CD14-positive monocyte (primary cell): ENCODE results near the gene TRAPPC6A. TPM values are rescaled to one million over a fixed set of nuclear protein-coding genes. Genes with fewer than 3 reads are reported as not detected.
A peak's percentile ranks its signal among the peaks of the same experiment; 100 is the strongest.

Experiments used
- DNase-seq, 3 donors: peaks; one replicate each; pipeline ENCODE4 v3.0.0-alpha.2; 2011 to 2022
- H2AFZ ChIP-seq: 2 replicates; pipeline ENCODE4 v1.6.0; 2012; ENCODE audit warnings: mild to moderate bottlenecking, low read depth, low read length, inconsistent platforms; ENCODE audit not compliant: insufficient read depth, poor library complexity, severe bottlenecking
- H3K27ac ChIP-seq, 2 donors: 1 replicate in 1 of 2; 2 replicates in 1 of 2; pipeline ENCODE4 v1.5.1; 2012 to 2013; ENCODE audit warnings: low read length in 2 of 2, control low read depth in 1 of 2, inconsistent platforms in 1 of 2, low read depth in 1 of 2, mild to moderate bottlenecking in 1 of 2
- H3K27me3 ChIP-seq, 2 donors: one replicate each; pipeline versions ENCODE4 v1.6.0 to v1.6.1; 2011 to 2013; ENCODE audit warnings: low read length in 2 of 2; ENCODE audit not compliant: control insufficient read depth in 2 of 2, insufficient read depth in 2 of 2
- H3K36me3 ChIP-seq, 2 donors: replicated peaks in 1 of 2; 1 replicate in 1 of 2; 2 replicates in 1 of 2; pipeline versions ENCODE4 v1.5.1 to v1.6.1; 2012 to 2013; ENCODE audit warnings: low read length in 2 of 2, control low read depth in 1 of 2, inconsistent platforms in 1 of 2, mild to moderate bottlenecking in 1 of 2; ENCODE audit not compliant: insufficient read depth in 2 of 2, control insufficient read depth in 1 of 2
- H3K4me1 ChIP-seq, 2 donors: 1 replicate in 1 of 2; 2 replicates in 1 of 2; pipeline versions ENCODE4 v1.5.1 to v1.6.1; 2012 to 2013; ENCODE audit warnings: low read length in 2 of 2, control low read depth in 1 of 2, inconsistent platforms in 1 of 2, mild to moderate bottlenecking in 1 of 2, moderate library complexity in 1 of 2; ENCODE audit not compliant: insufficient read depth in 2 of 2, control insufficient read depth in 1 of 2
- H3K4me2 ChIP-seq: replicated peaks from 2 replicates; pipeline ENCODE3; 2012; ENCODE audit warnings: low read length, moderate library complexity, mild to moderate bottlenecking; ENCODE audit not compliant: poor library complexity, severe bottlenecking; ENCODE audit errors: extremely low read depth
- H3K4me3 ChIP-seq, 3 experiments: fragments of 200-600 bp in 1 of 3; sonication (generic) in 1 of 3; replicated peaks in 1 of 3; 1 replicate in 2 of 3; 2 replicates in 1 of 3; pipeline ENCODE4 v1.5.1; 2011 to 2013; ENCODE audit warnings: low read length in 3 of 3, mild to moderate bottlenecking in 3 of 3, control low read depth in 2 of 3, low read depth in 2 of 3, inconsistent platforms in 1 of 3, moderate library complexity in 1 of 3
- H3K79me2 ChIP-seq: 2 replicates; pipeline ENCODE4 v1.6.0; 2012; ENCODE audit warnings: mild to moderate bottlenecking, control low read depth, inconsistent platforms, low read length, moderate library complexity; ENCODE audit not compliant: insufficient read depth
- H3K9ac ChIP-seq: 2 replicates; pipeline ENCODE4 v1.6.0; 2017; ENCODE audit warnings: low read length, mild to moderate bottlenecking; ENCODE audit not compliant: insufficient read depth, poor library complexity, severe bottlenecking
- H3K9me3 ChIP-seq, 2 donors: replicated peaks in 1 of 2; 1 replicate in 1 of 2; 2 replicates in 1 of 2; pipeline versions ENCODE4 v1.5.1 to v1.6.1; 2012 to 2013; ENCODE audit warnings: low read length in 2 of 2, control low read depth in 1 of 2; ENCODE audit not compliant: control insufficient read depth in 1 of 2, insufficient read depth in 1 of 2
- H4K20me1 ChIP-seq: 2 replicates; pipeline ENCODE4 v1.6.0; 2012; ENCODE audit warnings: mild to moderate bottlenecking, low read length, control low read depth, moderate library complexity; ENCODE audit not compliant: insufficient read depth
- H3K27ac Mint-ChIP-seq, 7 donors: one replicate each; pipeline ENCODE4 v1.8.0; 2020; ENCODE audit warnings: mild to moderate bottlenecking in 7 of 7, mixed read lengths in 7 of 7, moderate library complexity in 6 of 7, inconsistent platforms in 2 of 7
- H3K27me3 Mint-ChIP-seq, 3 donors: one replicate each; pipeline ENCODE4 v1.8.0; 2021 to 2022; ENCODE audit warnings: low read depth in 3 of 3, mild to moderate bottlenecking in 3 of 3, mixed read lengths in 3 of 3, moderate library complexity in 3 of 3, inconsistent platforms in 1 of 3
- H3K36me3 Mint-ChIP-seq, 2 donors: one replicate each; pipeline ENCODE4 v1.8.0; 2020; ENCODE audit warnings: mixed read lengths in 2 of 2, inconsistent platforms in 1 of 2, mild to moderate bottlenecking in 1 of 2
- H3K4me1 Mint-ChIP-seq: one replicate; pipeline ENCODE4 v1.8.0; 2020; ENCODE audit warnings: mild to moderate bottlenecking, mixed read lengths
- H3K4me3 Mint-ChIP-seq, 2 donors: one replicate each; pipeline ENCODE4 v1.8.0; 2020; ENCODE audit warnings: mild to moderate bottlenecking in 2 of 2, mixed read lengths in 2 of 2, moderate library complexity in 1 of 2
- H3K9me3 Mint-ChIP-seq, 7 donors: one replicate each; pipeline ENCODE4 v1.8.0; 2020 to 2022; ENCODE audit warnings: mixed read lengths in 7 of 7, mild to moderate bottlenecking in 6 of 7, moderate library complexity in 6 of 7, inconsistent platforms in 2 of 7
- WGBS: methylation state at CpG from one replicate; pipeline ENCODE4 v1.1.5; 2013; ENCODE audit warnings: missing lambda C conversion rate; ENCODE audit not compliant: insufficient coverage; 5-methylcytosine and 5-hydroxymethylcytosine counted together
- intact Hi-C, 2 donors: fragments of 100-400 bp; cut with micrococcal nuclease; formaldehyde crosslinking; loops; one replicate each; pipeline versions ENCODE4 v1.15.0 to v1.15.1; 2023
- polyA plus RNA-seq, 3 donors: library from polyadenylated mRNA; depleted of rRNA in 1 of 3; unstranded in 2 of 3; stranded (reverse) in 1 of 3; fragments of 300-500 nt in 2 of 3; fragments of >200 nt in 1 of 3; fragmentation: Illumina TruSeq in 2 of 3; gene quantifications; 1 replicate in 2 of 3; 2 replicates in 1 of 3; pipeline ENCODE4 v1.2.3, GENCODE V29; 2012 to 2021
- TF ChIP-seq, protein P1 (sequence below): fragments of 200-600 bp; IDR thresholded peaks from one replicate; pipeline ENCODE4 v1.8.0; 2022; ENCODE audit warnings: antibody characterized with exemption, mild to moderate bottlenecking

TRAPPC6A gene
- polyA plus RNA-seq, 3 donors = 49.7 to 82.7 (median 63.4) TPM

DNA sequence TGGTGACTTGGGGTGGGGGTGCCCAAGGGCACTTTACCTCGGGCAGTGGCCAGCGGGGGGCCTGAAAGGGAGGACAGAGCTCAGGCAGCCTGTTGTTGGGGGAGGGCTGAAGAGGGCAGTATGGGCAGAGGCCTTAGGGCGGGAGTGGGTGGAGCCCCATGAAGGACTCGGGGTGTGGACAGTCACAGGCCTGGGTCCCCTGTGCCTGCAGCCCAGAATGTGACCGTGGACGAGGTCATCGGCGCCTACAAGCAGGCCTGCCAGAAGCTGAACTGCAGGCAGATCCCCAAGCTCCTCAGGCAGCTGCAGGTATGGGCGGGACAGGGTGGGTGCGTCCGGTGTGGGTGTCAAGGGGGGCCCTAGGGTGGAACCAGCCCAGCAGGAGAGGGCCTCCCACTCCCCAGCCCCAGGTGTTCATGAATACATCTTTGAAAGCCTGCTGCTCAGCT lies 39.7 kb downstream of the TRAPPC6A start:
- no peaks in the 10 kb centered on the region for H3K4me1 ChIP-seq
- peak overlapping the region in 1 of 7 donors; percentile 17 for H3K27ac Mint-ChIP-seq
- no peak overlapping the region for H3K4me2 ChIP-seq
- H3K36me3 ChIP-seq = peaks cover 21 to 29% of the 10 kb centered on the region in 2 donors
- H3K27me3 ChIP-seq = no peaks in the 10 kb centered on the region
- H3K27ac ChIP-seq = no peak overlapping the region
- no peak overlapping the region for H3K4me3 Mint-ChIP-seq
- peaks cover 43% of the 10 kb centered on the region for H4K20me1 ChIP-seq
- H3K9me3 Mint-ChIP-seq = no peaks in the 10 kb centered on the region
- TF ChIP-seq, protein P1, sequence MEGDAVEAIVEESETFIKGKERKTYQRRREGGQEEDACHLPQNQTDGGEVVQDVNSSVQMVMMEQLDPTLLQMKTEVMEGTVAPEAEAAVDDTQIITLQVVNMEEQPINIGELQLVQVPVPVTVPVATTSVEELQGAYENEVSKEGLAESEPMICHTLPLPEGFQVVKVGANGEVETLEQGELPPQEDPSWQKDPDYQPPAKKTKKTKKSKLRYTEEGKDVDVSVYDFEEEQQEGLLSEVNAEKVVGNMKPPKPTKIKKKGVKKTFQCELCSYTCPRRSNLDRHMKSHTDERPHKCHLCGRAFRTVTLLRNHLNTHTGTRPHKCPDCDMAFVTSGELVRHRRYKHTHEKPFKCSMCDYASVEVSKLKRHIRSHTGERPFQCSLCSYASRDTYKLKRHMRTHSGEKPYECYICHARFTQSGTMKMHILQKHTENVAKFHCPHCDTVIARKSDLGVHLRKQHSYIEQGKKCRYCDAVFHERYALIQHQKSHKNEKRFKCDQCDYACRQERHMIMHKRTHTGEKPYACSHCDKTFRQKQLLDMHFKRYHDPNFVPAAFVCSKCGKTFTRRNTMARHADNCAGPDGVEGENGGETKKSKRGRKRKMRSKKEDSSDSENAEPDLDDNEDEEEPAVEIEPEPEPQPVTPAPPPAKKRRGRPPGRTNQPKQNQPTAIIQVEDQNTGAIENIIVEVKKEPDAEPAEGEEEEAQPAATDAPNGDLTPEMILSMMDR = no peak
- peaks cover 6% of the 10 kb centered on the region for H3K4me1 Mint-ChIP-seq
- intact Hi-C loops = no loop called here
- H3K9ac ChIP-seq = no peak overlapping the region
- no peaks in the 10 kb centered on the region for H3K9me3 ChIP-seq
- DNase-seq = no peak
- H3K79me2 ChIP-seq = peaks cover 13% of the 10 kb centered on the region
- H2AFZ ChIP-seq = no peak overlapping the region
- peaks cover 19 to 27% of the 10 kb centered on the region in 2 donors for H3K36me3 Mint-ChIP-seq
- no peak overlapping the region for H3K4me3 ChIP-seq
- 98% methylated on average over 8 of the region's 11 CpGs for WGBS
- H3K27me3 Mint-ChIP-seq = peaks cover 0 to 2% (median 0%) of the 10 kb centered on the region in 3 donors

DNA sequence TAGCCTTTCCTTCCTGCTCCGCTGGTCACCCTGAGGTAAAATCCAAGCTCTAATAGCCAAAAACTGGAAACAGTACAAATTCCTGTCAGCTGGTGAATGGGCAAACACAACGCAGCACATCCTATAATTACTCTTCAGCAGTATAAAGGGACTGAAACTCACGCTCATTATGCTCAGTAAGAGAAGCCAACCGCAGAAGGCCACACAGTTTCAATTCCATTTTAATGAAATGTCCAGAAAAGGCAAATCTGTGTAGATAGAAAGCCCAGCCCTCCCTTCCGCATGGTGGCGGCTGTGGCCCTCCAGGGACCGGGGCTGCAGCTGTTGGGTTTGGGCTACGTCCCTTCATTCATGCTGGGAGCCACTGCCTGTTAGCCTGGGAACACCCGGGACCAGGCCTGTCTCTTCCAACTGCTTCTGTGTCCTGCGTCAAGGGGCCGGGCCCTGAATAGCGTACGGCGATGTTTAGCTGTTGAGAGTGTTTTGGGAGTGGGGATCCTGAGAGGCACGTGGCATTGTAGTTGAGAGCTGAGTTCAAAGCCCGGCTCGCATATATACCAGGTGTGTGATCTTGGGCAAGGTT lies 40.8 kb downstream of the TRAPPC6A start:
- H3K27me3 Mint-ChIP-seq = peaks cover 0 to 2% (median 2%) of the 10 kb centered on the region in 3 donors
- Histone ChIP-seq H3K4me2 (no peak overlapping the region), H3K27ac (no peak overlapping the region), H3K9ac (no peak overlapping the region), H3K9me3 (no peaks in the 10 kb centered on the region), H3K4me1 (no peaks in the 10 kb centered on the region), H3K36me3 (peaks cover 16 to 19% of the 10 kb centered on the region in 2 donors), H3K27me3 (no peaks in the 10 kb centered on the region), H3K79me2 (peaks cover 13% of the 10 kb centered on the region), H4K20me1 (peaks cover 44% of the 10 kb centered on the region), H2AFZ (no peak overlapping the region), H3K4me3 (no peak overlapping the region)
- no peaks in the 10 kb centered on the region for H3K9me3 Mint-ChIP-seq
- intact Hi-C loops = no loop called here
- H3K36me3 Mint-ChIP-seq = peaks cover 11 to 18% of the 10 kb centered on the region in 2 donors
- H3K4me1 Mint-ChIP-seq = peaks cover 6% of the 10 kb centered on the region
- H3K4me3 Mint-ChIP-seq = no peak overlapping the region
- WGBS = 91% methylated on average over 11 of the region's 17 CpGs
- TF ChIP-seq, protein P1 = no peak
- DNase-seq = no peak
- peak overlapping the region in 1 of 7 donors; percentile 20 for H3K27ac Mint-ChIP-seq
